Motor neuron (in vitro differentiated cells): ENCODE measurements around the gene CHRM2. TPM values are rescaled to one million over a fixed set of nuclear protein-coding genes. Genes with fewer than 3 reads are reported as not detected.
A peak's percentile ranks its signal among the peaks of the same experiment; 100 is the strongest.

Source experiments
- ATAC-seq, 8 experiments: fragments of 200-7000 bp; cut with Tn5 transposase; replicated peaks in 6 of 8; 2 replicates each; pipeline ENCODE4 v1.8.0; 2021; ENCODE audit warnings: mild to moderate bottlenecking in 8 of 8, moderate library complexity in 8 of 8
- H3K27ac ChIP-seq, 2 donors: fragments of 250-450 bp; sonication (Bioruptor Pico); 2 replicates each; pipeline ENCODE4 v1.9.0; 2021; ENCODE audit warnings: antibody characterized with exemption in 2 of 2, mild to moderate bottlenecking in 2 of 2, moderate library complexity in 1 of 2
- H3K4me1 ChIP-seq, 2 donors: fragments of 250-450 bp; sonication (Bioruptor Pico); replicated peaks in 1 of 2; 2 replicates each; pipeline ENCODE4 v1.6.1; 2021; ENCODE audit warnings: antibody characterized with exemption in 2 of 2, mild to moderate bottlenecking in 2 of 2, moderate library complexity in 1 of 2
- H3K4me3 ChIP-seq, 5 donors: fragments of 250-450 bp; sonication (Bioruptor Pico); 2 replicates each; pipeline ENCODE4 v1.9.0; 2021; ENCODE audit warnings: antibody characterized with exemption in 5 of 5, mild to moderate bottlenecking in 5 of 5, moderate library complexity in 4 of 5
- whole genome bisulfite sequencing, 10 experiments: fragments of 450-650 bp; shearing (Covaris generic); methylation state at CpG; one replicate each; pipeline ENCODE4 v1.0.0; 2022; 5-methylcytosine and 5-hydroxymethylcytosine counted together
- in situ Hi-C, 9 experiments: fragments of 400-800 bp; cut with MboI; loops; one replicate each; pipeline ENCODE4 v1.15.0; 2021; ENCODE audit warnings: low sequenced_read_pairs in 9 of 9, low pct_unique_long_range_greater_than_20kb in 2 of 9; ENCODE audit not compliant: unreplicated experiment in 9 of 9
- total RNA-seq, 8 experiments: library from RNA; unstranded; fragments of 300-600 nt; gene quantifications; 2 replicates each; pipeline versions ENCODE4 v1.2.3 to v1.2.4, GENCODE V29; 2022

CHRM2 gene
- total RNA-seq, 8 experiments from 2014 or later: 0.10 to 5.4 (median 3.7) TPM; not detected in 1

- Histone ChIP-seq H3K4me1 (peaks cover 13 to 21% of the 10 kb centered on the region in 2 donors), H3K4me3 (no peak overlapping the region), H3K27ac (no peak overlapping the region)
- in situ Hi-C loops: no loop called here
- peak in 1 of 8 experiments; percentile 36 for ATAC-seq
- WGBS, 10 experiments: 33 to 100% (median 76%) methylated on average over 1 of the region's 1 CpG; no CpG with 5 or more reads in 4 of the 10 experiments
These were observed 151.9 kb downstream of the CHRM2 start for GRCh38 chr7:137020351-137020750.

GRCh38 chr7:137025469-137026175 lies 157.2 kb downstream of the CHRM2 start:
- in situ Hi-C loops: no loop called here
- Histone ChIP-seq H3K4me1 (no peaks in the 10 kb centered on the region), H3K27ac (no peak overlapping the region), H3K4me3 (no peak overlapping the region)
- ATAC-seq: peak in 3 of 8 experiments; percentile 44 to 73 (median 52)
- 15 to 100% (median 79%) methylated on average over 1 to 4 of the region's 4 CpGs for WGBS, 10 experiments

- H3K4me1 ChIP-seq: no peaks in the 10 kb centered on the region
- in situ Hi-C loops: no loop called here
These were observed 157.7 kb downstream of the CHRM2 start for GRCh38 chr7:137026176-137026500.

GRCh38 chr7:137032436-137032835 lies 164.0 kb downstream of the CHRM2 start:
- in situ Hi-C loops: no loop called here
- WGBS, 10 experiments: 0 to 100% (median 71%) methylated on average over 1 to 4 of the region's 4 CpGs; no CpG with 5 or more reads in 3 of the 10 experiments
- H3K4me3 ChIP-seq: no peak overlapping the region

More at GRCh38 chr7:137026176-137026500, 157.7 kb downstream of the CHRM2 start:
- WGBS, 10 experiments: 67 to 100% (median 89%) methylated on average over 1 of the region's 1 CpG; no CpG with 5 or more reads in 3 of the 10 experiments
- ATAC-seq: no peak
- Histone ChIP-seq H3K27ac (no peak overlapping the region), H3K4me3 (no peak overlapping the region)

GRCh38 chr7:137036768-137037167 lies 168.3 kb downstream of the CHRM2 start:
- in situ Hi-C loops: no loop called here
- H3K4me3 ChIP-seq: no peak overlapping the region
- 17 to 100% (median 75%) methylated on average over 1 to 2 of the region's 2 CpGs for WGBS, 10 experiments
- H3K4me1 ChIP-seq: no peaks in the 10 kb centered on the region
- no peak for ATAC-seq
- no peak overlapping the region for H3K27ac ChIP-seq

More at GRCh38 chr7:137032436-137032835, 164.0 kb downstream of the CHRM2 start:
- no peaks in the 10 kb centered on the region for H3K4me1 ChIP-seq
- no peak for ATAC-seq
- H3K27ac ChIP-seq: no peak overlapping the region

GRCh38 chr7:137038706-137039105 lies 170.3 kb downstream of the CHRM2 start:
- no peak for ATAC-seq
- in situ Hi-C loops: no loop called here
- Histone ChIP-seq H3K27ac (no peak overlapping the region), H3K4me1 (no peaks in the 10 kb centered on the region), H3K4me3 (no peak overlapping the region)
- WGBS, 10 experiments: 69 to 100% (median 90%) methylated on average over 2 of the region's 2 CpGs; no CpG with 5 or more reads in 2 of the 10 experiments

- in situ Hi-C loops: no loop called here
- ATAC-seq: no peak
- WGBS, 10 experiments: 58 to 100% (median 89%) methylated on average over 2 to 6 of the region's 7 CpGs
These were observed 172.3 kb downstream of the CHRM2 start for GRCh38 chr7:137040745-137041144.

GRCh38 chr7:137045573-137045972 lies 177.1 kb downstream of the CHRM2 start:
- ATAC-seq: no peak
- no peak overlapping the region for H3K4me3 ChIP-seq
- WGBS, 10 experiments: 45 to 100% (median 91%) methylated on average over 2 to 3 of the region's 3 CpGs
- H3K27ac ChIP-seq: no peak overlapping the region
- in situ Hi-C loops: no loop called here
- H3K4me1 ChIP-seq: no peaks in the 10 kb centered on the region

More at GRCh38 chr7:137040745-137041144, 172.3 kb downstream of the CHRM2 start:
- Histone ChIP-seq H3K27ac (no peak overlapping the region), H3K4me3 (no peak overlapping the region), H3K4me1 (no peaks in the 10 kb centered on the region)

- WGBS, 10 experiments: 0 to 100% (median 90%) methylated on average over 1 to 7 of the region's 8 CpGs
- Histone ChIP-seq H3K4me1 (no peaks in the 10 kb centered on the region), H3K4me3 (no peak overlapping the region), H3K27ac (no peak overlapping the region)
- no peak for ATAC-seq
- in situ Hi-C loops: no loop called here
These were observed 201.0 kb downstream of the CHRM2 start for GRCh38 chr7:137069249-137069963.
